Stimulated activated CD4-positive, alpha-beta T cell treated with anti-CD3 and anti-CD28 coated beads, TNF-alpha, amount 100 ng/mL, for 1 hour (primary cell): ENCODE measurements around the gene RPL12.

Experiments
- DNase-seq, 3 donors: peaks; one replicate each; pipeline ENCODE4 v3.0.0-alpha.2; 2020; ENCODE audit warnings: low read depth in 3 of 3, low spot score in 1 of 3

RPL12 gene

GRCh38 chr9:127405344-127406125, 45.7 kb downstream of the RPL12 start:
- DNase-seq = no peak

- no peak for DNase-seq
Observed at GRCh38 chr9:127404631-127405030, 46.6 kb downstream of the RPL12 start.

- no peak for DNase-seq
Observed at GRCh38 chr9:127403507-127404192, 47.6 kb downstream of the RPL12 start.

DNA sequence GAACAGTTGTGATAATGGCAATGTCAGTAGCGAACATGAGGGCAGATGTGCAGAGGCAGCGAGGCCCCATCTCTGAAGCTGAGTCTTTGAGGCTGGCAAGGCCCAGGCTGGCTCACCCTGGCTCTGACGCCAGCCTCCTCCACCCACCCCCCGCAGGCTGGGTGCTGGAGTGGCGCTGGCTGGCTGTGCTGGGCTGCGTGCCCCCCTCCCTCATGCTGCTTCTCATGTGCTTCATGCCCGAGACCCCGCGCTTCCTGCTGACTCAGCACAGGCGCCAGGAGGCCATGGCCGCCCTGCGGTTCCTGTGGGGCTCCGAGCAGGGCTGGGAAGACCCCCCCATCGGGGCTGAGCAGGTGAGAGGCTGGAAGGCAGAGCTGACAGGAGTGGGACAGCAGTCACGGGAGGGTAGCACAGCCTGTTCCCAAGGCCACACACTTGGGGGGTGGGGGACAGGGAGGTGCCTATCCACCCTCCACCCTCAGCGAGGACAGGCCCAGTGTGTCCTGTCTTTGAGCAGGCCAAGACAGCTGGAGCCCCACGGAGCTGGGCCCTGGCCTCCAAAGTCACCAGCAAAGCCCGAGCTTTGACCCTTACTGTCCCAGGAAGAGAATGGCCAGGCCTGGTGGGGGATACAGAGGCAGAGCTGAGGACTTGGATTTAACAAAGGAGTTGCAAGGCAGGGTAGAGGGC, 48.7 kb downstream of the RPL12 start:
- no peak for DNase-seq

DNA sequence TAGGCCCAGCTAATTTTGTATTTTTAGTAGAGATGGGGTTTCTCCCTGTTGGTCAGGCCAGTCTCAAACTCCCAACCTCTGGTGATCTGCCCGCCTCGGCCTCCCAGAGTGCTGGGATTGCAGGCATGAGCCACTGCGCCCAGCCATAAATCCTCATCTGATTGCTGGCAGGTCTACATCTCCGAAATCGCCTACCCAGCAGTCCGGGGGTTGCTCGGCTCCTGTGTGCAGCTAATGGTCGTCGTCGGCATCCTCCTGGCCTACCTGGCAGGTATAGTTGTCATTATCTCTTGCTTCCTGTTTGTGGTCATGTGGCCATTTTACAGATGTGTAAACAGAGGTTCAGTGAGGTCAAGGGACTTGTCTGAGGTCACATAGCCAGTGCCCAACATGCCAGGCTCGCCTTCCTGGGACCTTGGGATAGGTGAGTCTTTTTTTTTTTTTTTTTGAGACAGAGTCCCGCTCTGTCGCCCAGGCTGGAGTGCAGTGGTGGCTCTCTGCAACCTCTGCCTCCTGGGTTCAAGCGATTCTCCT, 51.4 kb downstream of the RPL12 start:
- no peak for DNase-seq

- DNase-seq = no peak
Observed at GRCh38 chr9:127398715-127399400, 52.3 kb downstream of the RPL12 start.

- DNase-seq = no peak
Observed at GRCh38 chr9:127398275-127398647, 52.9 kb downstream of the RPL12 start.
